Bone marrow (tissue), 2 donors: ENCODE measurements around the gene ZNF581.

Source experiments
- DNase-seq, 2 donors: peaks; one replicate each; lab custom pipeline; 2025; lab: John Stamatoyannopoulos, UW

ZNF581 gene

GRCh38 chr19:55694656-55695491 lies 51.4 kb downstream of the ZNF581 start:
- no peak for DNase-seq
